Right atrium auricular region (tissue), 2 donors: ENCODE results near the gene GJA5. TPM values are rescaled to one million over a fixed set of nuclear protein-coding genes. Genes with fewer than 3 reads are reported as not detected.

Experiments used
- DNase-seq: peaks from one replicate; pipeline ENCODE4 v3.0.0-alpha.2; 2019; ENCODE audit warnings: low spot score
- H3K27ac ChIP-seq, 2 donors: fragments of 200-600 bp; sonication (generic); 1 replicate in 1 of 2; 2 replicates in 1 of 2; pipeline ENCODE4 v1.5.1; 2016 to 2019
- H3K27me3 ChIP-seq, 2 donors: fragments of 200-600 bp; sonication (generic); one replicate each; pipeline versions ENCODE4 v1.5.1 to v1.6.0; 2017 to 2019
- H3K36me3 ChIP-seq: fragments of 200-600 bp; sonication (generic); one replicate; pipeline ENCODE4 v1.5.1; 2016
- H3K4me1 ChIP-seq, 2 donors: fragments of 200-600 bp; sonication (generic); one replicate each; pipeline versions ENCODE4 v1.5.1 to v1.6.0; 2017 to 2019
- H3K4me3 ChIP-seq, 2 donors: fragments of 200-600 bp; sonication (generic); 1 replicate in 1 of 2; 2 replicates in 1 of 2; pipeline ENCODE4 v1.5.1; 2017 to 2019; ENCODE audit warnings: mild to moderate bottlenecking in 1 of 2, moderate library complexity in 1 of 2
- H3K9me3 ChIP-seq, 2 donors: fragments of 200-600 bp; sonication (generic); one replicate each; pipeline ENCODE4 v1.5.1; 2019
- total RNA-seq, 2 donors: library from RNA; depleted of rRNA; stranded (reverse); fragments of >200 nt; gene quantifications; one replicate each; pipeline ENCODE4 v1.1.0, GENCODE V29; 2016
- TF ChIP-seq, protein P1 (sequence below), 2 donors: fragments of 200-600 bp; sonication (generic); IDR thresholded peaks; one replicate each; pipeline ENCODE4 v1.5.1; 2019; ENCODE audit warnings: antibody characterized with exemption in 2 of 2

The GJA5 gene
- total RNA-seq, 2 donors from 2014 or later = 114 to 126 TPM

DNA sequence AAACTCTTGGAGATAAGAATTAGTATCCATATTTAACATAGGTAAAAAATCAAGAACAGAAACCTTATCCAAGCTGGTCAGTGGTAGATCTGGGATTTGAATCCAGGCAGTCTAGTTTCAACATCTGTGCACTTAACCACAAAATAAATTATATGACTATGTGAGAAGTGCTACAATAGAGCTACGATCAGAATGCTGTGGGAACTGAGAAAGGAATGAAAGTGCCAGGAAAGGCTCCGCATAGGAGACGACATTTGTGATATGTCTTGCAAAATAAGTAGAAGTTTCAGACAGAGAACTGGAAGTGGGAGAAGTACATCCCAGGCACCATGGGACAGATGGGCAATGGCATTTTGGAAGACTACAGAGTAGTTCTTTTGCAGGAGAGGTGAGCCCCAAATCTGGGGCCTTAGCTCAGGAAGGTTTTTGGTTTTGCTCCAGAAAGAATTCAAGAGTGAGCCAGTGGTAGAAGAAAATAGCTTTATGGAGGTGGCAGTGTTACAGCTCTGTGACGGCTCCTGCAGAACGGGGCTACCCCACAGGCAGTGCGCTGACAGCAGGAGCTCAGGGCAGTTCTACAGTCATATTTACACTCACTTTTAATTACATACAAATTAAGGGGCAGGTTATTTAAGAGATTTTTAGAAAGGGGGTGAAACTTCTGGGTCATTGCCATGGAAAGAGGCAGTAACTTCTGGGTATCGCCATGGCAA, 25.5 kb upstream of the GJA5 start:
- Histone ChIP-seq H3K4me1 (peaks cover 0 to 12% of the 10 kb centered on the region in 2 donors), H3K27me3 (no peaks in the 10 kb centered on the region), H3K4me3 (no peak overlapping the region), H3K9me3 (no peaks in the 10 kb centered on the region), H3K36me3 (no peaks in the 10 kb centered on the region), H3K27ac (no peak overlapping the region)
- TF ChIP-seq, protein P1, sequence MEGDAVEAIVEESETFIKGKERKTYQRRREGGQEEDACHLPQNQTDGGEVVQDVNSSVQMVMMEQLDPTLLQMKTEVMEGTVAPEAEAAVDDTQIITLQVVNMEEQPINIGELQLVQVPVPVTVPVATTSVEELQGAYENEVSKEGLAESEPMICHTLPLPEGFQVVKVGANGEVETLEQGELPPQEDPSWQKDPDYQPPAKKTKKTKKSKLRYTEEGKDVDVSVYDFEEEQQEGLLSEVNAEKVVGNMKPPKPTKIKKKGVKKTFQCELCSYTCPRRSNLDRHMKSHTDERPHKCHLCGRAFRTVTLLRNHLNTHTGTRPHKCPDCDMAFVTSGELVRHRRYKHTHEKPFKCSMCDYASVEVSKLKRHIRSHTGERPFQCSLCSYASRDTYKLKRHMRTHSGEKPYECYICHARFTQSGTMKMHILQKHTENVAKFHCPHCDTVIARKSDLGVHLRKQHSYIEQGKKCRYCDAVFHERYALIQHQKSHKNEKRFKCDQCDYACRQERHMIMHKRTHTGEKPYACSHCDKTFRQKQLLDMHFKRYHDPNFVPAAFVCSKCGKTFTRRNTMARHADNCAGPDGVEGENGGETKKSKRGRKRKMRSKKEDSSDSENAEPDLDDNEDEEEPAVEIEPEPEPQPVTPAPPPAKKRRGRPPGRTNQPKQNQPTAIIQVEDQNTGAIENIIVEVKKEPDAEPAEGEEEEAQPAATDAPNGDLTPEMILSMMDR (IDR thresholded peaks at IDR 0.05) = no peak
- no peak for DNase-seq

DNA sequence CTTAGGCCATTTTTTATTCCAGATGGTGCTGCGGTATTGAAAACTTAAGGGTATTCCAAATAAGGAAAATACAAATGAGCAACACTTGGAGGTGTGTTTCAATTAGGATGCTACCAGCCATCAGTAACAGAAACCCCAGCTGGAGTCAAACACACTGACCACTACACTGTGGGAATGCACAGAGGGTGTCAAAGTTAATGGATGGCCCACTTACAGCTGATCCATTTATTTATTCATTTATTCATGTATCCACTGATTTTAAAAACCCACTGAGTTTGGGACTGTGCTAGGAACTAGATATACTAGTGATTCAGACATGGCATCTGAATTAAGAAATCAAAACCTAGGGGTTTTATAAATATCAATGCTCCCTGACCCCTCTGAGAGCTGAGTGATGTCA, 24.5 kb upstream of the GJA5 start:
- TF ChIP-seq, protein P1 (IDR thresholded peaks at IDR 0.05) = no peak
- Histone ChIP-seq H3K4me1 (peaks cover 0 to 12% of the 10 kb centered on the region in 2 donors), H3K36me3 (no peaks in the 10 kb centered on the region), H3K27me3 (no peaks in the 10 kb centered on the region), H3K4me3 (no peak overlapping the region), H3K9me3 (no peaks in the 10 kb centered on the region), H3K27ac (no peak overlapping the region)
- no peak for DNase-seq

DNA sequence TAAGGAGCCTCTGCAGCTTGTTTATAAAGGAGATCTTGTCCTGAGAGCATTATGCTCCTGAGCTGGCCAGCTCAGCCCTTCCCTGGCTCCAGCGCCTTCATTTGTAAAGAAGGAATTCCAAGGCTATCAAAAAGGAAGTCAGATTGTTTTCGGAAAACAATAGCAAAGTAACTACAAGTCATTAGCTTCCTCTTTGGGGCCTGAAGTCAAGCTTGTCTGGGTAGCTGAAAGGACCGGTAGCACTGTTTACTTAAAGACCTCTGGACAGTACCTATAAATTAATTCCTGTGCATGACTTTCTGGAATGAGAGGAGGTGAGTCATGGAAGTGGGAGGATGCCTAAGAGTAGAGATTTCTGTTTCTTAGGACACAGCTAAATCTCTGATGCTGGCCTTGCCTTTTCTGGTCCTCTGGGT, 20.7 kb upstream of the GJA5 start:
- no peaks in the 10 kb centered on the region for H3K9me3 ChIP-seq
- H3K27me3 ChIP-seq = no peaks in the 10 kb centered on the region
- no peaks in the 10 kb centered on the region for H3K36me3 ChIP-seq
- H3K27ac ChIP-seq = no peak overlapping the region
- no peak for DNase-seq
- TF ChIP-seq, protein P1 (IDR thresholded peaks at IDR 0.05) = no peak
- H3K4me1 ChIP-seq = peaks cover 0 to 2% of the 10 kb centered on the region in 2 donors
- H3K4me3 ChIP-seq = no peak overlapping the region

DNA sequence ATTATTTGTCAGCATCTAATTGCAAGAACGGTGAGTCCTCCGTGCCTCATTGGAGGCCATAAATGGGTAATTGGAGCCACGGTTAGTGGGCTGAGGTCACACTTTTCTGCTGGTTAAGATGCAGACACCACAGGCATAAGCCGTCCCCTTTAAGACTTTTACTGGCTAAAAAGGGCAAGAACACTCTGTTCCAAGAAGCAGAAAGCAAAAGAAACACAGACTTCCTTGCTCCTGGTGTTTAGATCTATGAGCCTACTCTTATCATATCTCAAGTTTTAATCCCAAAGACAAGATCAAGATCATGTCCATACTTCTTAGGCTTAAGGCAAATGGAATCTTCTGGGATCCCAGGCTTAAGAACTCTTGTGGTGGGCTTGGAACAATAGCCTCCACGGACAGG, 17.3 kb upstream of the GJA5 start:
- DNase-seq = no peak
- Histone ChIP-seq H3K27ac (peak overlapping the region in 1 of 2 donors; percentile 10), H3K27me3 (no peaks in the 10 kb centered on the region), H3K9me3 (no peaks in the 10 kb centered on the region), H3K4me1 (peaks cover 0 to 14% of the 10 kb centered on the region in 2 donors), H3K4me3 (no peak overlapping the region), H3K36me3 (no peaks in the 10 kb centered on the region)
- TF ChIP-seq, protein P1 (IDR thresholded peaks at IDR 0.05) = no peak

DNA sequence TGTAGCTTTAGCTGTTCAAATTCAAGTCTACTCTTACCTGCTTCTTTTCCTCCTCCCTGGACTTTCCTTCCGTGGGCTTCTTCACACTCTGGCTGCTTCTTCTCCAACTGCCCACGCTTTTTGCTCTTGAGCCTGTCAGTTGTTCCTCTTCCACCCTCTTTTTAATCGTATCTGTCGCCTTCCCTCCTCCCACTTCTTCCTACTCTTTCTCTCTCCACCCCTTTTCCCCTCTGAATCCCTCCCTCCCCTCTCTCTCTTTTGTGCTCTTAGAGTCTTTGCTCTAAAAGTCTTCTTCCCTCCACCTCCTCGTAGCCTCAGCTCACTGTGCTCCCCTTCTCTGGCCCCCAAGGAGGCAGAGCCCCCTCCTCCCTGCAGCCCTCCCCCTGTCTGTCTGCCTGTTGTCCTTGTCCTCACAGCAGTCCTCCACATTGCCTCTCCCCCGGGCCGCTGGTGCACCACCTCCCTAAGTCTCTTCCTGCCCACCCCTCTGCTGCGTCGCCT, 12.9 kb upstream of the GJA5 start:
- H3K9me3 ChIP-seq = no peaks in the 10 kb centered on the region
- peak overlapping the region; percentile 72 to 76 for H3K27ac ChIP-seq
- TF ChIP-seq, protein P1 (IDR thresholded peaks at IDR 0.05) = no peak
- H3K4me3 ChIP-seq = peak overlapping the region; percentile 25 to 37
- no peaks in the 10 kb centered on the region for H3K27me3 ChIP-seq
- H3K4me1 ChIP-seq = peaks cover 0 to 59% of the 10 kb centered on the region in 2 donors
- no peaks in the 10 kb centered on the region for H3K36me3 ChIP-seq
- DNase-seq = no peak
